NCI-H1048 (cell line): ENCODE results near the gene RPA1.
"Not testable (repeated sequence)": the region's sequence is repeated elsewhere in the genome, so short reads cannot be mapped to it uniquely, and the experiment has no call there.

Experiments
- DNase-seq: peaks from one replicate; lab custom pipeline; 2025; lab: John Stamatoyannopoulos, UW

The RPA1 gene

DNA sequence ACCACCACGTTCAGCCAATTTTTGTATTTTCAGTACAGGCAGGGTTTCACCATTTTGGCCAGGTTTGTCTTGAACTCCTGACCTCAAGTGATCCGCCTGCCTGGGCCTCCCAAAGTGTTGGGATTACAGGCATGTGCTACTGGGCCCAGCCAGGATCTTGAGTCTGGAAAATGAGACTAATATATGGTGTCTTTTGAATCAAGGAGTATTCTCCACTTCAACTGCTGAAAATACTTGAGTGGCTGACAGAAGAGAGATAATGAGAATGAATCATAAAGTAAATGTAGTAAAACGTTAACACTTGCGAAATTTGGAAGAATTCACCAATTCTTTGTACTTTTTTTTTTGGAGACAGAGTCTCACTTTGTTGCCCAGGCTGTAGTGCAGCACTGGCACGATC, 16.7 kb upstream of the RPA1 start:
- DNase-seq, result no peak

DNA sequence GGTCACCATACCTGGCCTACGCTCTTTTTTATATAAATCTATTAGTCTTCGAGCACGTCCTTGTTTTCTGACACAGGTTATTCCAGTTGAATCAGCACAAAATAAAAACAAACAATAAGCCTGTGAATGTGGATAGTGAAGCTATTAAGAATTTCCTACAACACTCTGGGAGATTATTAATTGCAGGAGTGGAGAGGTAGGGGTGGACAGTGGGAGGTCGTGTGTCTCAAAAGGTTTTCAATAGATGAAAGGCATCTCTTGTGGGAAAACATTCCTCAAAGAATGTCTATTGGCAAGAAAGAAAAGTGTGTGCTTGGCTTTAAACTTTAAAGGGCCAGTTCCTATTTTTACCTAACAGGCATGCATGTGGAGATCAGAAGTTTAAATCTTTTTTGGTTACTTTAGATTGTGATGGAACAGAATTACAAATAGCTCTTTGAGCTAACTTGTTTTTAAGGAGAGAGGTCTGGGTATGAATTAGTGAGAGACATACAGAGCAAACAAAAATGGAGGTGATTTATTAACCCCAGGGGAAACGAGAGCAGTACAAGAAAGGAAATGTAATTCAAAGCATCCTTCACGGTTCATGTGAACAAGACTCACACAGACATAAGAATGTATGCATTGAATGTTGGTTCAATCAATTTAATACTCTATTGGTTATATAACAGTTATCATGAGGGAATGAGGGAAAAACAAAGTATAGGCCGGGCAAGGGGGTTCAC, 9.1 kb upstream of the RPA1 start:
- DNase-seq, result no peak

DNA sequence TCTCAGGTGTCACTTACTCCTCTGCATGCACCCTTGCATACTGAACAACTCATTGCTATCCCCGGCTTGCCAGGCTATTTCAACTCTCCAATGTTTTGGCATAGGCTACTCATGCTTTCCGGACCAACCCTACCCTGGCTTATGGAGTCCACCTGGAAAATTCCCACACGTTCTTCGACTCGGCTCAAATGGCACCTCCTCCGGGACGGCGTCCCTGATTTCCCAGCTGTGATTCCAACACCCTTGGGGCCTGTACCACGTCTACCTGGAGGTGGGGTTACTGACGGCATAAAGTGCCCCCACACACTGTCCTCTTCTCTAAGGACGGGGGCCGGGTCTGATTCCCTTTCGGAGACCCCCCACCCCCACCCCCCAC, 601 bp upstream of the RPA1 start:
- no peak for DNase-seq

DNA sequence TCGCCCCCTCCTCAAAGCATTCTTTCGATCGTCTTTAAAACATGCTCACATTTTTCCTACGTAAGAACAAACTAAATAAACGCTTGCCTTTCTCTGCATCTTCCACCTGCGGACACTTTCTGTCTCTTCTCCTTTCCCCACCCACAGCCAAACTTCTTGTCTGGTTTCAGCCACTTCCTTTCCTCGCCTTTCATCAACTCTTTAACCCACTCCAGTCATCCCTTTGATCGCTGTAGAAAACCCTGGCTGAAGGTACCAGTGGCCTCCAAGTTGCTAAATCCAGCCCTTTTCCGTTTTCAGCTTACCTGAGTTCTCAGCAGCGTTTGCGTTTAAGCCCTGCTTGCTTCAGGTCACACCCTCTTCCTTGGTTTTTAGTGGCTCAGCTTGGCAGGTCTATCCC, 483 bp downstream of the RPA1 start:
- no peak for DNase-seq

DNA sequence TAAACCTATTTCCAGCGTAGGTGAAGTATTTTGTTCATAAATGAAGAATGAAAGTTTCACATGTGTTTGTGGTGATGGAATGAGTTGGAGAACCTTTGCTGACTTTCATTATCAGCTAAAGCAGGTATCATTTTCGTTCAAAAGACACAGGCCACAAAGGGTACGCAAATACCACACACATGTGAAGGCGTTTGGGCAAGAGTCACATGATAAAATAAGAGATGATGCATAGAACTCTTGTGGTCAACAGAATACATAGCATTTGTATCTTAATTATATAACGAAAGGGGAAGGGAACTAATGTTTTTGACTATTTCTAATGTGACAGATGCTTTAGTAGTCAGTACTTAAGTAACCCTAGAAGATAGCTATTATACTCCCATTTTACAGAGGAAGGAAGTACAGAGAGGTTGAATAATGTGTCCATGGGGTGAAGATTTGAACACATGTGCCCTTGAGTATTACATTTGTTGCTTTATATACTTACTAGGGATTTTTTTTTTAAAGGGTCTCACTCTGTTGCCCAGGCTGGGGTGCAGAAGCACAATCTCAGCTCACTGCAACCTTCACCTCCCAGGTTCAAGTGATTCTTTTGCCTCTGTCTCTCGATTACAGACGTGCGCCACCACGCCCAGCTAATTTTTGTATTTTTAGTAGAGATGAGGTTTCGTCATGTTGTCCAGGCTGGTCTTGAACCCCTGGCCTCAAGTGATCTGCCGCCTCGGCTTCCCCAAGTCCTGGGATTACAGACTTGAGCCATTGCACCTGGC, 4.8 kb downstream of the RPA1 start:
- no peak for DNase-seq

DNA sequence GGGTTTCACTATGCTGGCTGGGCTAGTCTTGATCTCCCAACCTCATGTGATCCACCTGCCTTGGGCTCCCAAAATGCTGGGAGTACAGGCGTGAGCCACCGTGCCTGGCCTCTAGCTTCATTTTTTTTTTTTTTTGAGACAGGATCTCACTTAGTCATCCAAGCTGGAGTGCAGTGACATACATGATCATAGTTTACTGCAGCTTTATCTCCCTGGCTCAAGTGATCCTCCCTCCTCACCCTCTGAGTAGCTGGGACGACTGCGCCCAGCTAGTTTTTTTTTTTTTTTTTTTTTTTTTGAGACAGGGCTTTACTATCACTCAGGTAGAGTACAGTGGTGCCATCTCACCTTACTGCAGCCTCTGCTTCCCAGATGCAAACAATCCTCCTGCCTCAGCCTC, 9.7 kb downstream of the RPA1 start:
- no peak for DNase-seq

DNA sequence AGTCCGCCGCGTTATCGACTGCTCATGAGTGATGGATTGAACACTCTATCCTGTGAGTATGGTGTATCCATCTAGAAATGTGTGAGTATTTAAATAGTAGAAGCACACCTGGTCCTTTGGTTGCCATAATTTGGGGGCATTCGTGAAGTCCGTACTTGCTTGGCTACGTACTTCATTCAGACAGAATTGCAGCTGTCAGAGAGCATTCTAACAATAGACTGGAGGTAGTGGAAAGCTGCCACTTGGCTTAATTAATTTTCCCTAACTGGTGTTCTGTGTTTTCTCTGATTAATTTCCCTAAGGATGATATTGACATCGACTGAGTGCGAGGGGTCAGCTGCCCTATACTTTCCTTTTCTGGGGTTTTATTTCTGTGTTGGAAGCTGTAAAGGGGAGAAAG, 14.1 kb downstream of the RPA1 start:
- no peak for DNase-seq

DNA sequence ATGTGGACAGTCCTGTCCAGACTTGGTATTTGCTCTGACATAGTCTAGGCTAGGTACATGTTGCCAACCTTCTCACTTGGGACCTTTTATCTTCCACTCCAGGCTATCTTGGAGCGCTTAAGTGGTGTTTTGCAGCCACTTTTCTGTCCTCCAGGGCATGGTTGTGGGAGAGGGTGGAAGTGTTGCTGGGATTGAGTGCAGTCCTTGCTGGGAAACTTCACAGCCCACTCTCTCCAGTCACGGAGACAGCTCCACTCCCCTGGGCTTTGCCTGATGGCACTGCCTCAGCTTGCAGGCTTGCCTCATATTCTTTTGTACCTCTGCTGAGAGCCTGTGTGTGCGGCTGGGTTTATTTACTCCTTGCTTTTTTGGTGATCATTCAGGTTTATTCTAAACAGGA, 17.4 kb downstream of the RPA1 start:
- no peak for DNase-seq

DNA sequence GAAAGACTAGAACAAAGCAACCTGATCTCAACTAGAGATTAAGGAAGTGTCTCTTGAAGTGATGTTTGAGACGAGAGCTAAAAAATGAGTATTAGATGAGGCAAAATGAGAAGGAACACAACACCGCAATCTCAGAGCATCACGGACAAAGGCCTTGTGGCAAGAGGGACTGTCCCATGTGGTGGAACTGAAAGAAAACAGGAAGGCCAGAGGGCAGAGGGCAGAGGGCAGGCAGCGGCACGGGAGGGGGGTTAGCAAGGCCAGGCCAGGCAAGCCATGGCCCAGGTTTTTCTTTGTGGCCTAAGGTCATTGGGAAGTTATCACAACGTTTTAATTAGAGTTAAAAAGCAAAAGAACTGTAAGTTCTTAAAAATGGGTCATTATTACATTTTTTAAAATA, 22.5 kb downstream of the RPA1 start:
- DNase-seq, result no peak

DNA sequence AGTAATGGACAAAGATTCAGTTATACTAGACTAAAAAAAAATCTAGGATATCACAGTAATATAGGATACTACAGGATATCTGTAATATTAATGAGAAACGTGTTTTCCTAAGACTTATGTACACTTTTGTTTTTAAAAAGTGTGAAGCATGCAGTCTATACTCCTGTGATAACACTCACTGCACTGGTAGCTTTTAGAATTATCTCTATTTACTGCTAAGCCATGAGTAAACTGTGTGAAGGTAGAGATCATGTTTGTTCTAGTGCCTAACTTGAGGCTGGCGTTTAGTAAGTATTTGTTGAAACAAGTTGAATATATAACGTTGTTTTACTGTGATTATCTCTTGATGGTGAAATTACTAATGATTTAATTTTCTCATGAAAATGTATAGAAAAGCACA, 23.9 kb downstream of the RPA1 start:
- DNase-seq, result no peak

DNA sequence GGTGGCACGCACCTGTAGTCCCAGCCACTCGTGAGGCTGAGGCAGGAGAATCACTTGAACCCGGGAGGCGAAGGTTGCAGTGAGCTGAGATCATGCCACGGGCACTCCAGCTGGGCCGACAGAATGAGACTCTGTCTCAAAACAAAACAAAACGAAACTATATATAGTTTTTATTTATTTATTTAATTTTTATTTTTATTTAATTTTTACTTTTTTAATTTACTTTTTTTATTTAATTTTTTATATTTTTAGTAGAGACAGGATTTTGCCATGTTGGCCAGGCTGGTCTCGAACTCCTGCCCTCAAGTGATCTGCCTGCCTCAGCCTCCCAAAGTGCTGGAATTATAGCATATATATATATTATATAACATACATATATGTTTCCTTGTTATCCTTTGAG, 26.7 kb downstream of the RPA1 start:
- DNase-seq, result not testable (repeated sequence)

DNA sequence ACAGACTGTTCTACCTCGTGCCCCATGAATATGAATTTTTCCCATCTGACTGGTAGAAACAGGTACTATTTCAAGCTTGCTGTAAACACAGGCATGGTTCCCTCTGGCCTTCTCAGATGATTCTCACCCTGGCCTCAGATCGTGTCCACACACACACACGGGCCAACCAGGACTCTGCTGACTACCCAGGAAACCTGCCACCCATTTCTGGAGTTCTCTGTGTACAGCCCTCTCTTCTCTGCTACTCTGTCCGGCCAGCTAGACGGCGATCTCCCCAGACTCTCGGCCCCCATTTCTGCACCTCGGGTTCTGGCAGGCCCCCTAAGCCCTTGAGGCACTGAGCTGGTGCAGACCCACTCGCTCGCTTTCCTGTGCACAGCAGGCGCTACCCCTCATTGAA, 31.2 kb downstream of the RPA1 start:
- no peak for DNase-seq

DNA sequence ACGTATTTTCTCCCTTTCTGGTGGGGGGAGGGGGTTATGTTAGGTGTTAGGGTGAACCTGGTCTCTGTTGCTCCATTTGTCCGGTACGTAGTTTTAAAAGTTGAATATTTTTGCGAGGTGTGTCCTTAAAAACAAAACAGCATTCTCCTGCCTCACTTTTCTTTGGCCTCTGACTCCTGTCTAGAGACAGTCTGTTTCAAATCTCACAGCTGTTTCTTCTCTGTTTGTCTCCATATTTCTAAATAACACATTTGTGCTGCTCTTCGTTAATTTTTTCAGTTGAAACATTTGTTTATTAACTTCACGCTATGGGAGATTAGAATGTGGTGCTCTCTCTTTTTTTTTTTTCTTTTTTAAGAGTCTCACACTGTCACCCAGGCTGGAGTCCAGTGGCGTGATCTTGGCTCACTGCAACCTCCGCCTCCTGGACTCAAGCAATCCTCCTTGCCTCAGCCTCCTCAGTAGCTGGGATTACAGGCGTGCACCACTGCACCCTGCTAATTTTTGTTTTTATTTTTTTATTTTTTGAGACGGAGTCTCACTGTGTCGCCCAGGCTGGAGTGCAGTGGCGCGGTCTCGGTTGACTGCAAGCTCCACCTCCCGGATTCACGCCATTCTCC, 31.7 kb downstream of the RPA1 start:
- DNase-seq, result no peak

DNA sequence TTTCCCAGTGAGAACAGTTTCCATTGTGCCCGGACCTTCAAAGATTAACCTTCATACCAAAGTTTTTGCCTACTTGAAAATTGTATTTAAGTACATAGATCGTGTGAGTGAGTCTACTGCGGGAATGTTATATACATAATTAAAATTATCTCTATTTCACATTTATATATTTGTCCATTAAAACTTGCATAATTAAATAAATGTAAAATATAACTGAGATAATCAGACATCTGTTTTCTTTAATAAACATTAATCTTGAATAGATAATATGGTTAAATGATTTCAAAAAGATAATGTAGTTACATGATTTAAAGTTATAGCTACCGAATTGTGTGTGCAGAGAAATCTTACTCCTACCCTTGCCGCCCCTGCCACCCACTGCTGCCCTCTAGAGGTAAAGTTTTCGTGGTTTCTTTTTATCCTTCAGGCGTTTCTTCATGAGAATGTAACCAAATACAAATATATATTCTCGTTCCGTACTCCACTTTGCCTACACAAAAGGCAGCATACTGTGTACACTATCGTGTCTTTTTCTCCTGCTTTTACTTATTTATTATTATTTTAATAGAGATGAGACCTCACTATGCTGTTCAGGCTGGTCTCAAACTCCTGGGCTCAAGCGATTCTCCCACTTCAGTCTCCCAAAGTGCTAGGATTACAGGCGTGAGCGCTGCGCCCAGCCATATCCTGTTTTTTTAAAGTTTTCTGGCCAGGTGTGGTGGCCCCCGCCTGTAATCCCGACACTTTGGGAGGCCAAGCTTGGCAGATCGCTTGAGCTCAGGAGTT, 35.6 kb downstream of the RPA1 start:
- peak; percentile 7 for DNase-seq

DNA sequence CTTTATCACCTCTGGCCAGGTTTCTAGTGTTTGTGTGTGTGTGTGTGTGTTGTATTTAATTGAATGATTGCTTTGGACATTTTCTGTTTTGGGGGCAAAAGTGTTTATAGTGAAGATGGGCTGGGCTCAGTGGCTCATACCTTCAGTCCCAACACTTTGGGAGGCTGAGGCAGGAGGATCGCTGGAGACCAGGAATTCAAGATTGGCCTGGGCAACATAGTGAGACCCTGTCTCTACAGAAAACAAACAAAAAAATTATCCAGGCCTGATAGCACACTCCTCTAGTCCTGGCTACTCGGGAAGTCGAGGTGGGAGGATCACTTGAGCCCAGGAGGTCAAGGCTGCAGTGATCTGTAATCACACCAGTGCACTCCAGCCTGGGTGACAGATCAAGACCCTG, 37.5 kb downstream of the RPA1 start:
- DNase-seq, result no peak

DNA sequence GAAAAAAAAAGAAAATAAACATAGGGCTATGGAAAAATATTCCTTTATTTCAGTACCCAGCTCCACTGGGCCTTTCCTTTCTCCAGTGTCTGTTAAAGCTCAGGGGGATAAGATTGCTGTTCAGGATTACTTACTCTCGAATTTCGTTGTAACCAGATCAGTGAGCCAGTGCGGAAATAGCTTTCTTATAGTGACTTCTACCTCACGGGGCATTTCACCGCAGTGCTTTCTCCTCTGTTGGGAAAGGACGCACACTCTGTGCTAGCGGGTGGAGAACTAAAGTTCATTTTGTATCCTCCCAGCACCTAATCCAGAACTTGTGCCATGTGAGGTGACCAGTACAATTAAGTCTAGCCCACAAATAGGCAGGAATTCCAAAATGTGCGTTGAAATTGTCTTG, 38.3 kb downstream of the RPA1 start:
- DNase-seq, result no peak

DNA sequence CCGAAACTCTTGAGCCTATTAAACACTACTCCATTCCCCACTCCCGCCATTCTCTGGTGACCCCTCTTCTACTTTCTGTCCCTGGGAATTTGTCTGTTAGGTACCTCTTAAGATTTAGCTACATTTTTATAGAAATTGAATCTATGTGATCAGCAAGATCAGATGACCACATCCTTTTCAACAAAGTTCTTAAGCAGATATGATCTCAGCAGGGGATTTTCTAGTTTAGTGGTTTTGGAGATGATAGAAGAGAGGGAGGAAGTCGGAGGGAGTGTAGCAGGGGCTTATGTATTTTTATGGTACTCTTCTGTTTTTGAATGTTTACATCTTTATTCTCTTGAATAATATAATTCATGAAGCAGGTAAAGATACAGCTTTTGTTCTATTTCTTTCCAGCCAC, 40.8 kb downstream of the RPA1 start:
- no peak for DNase-seq

DNA sequence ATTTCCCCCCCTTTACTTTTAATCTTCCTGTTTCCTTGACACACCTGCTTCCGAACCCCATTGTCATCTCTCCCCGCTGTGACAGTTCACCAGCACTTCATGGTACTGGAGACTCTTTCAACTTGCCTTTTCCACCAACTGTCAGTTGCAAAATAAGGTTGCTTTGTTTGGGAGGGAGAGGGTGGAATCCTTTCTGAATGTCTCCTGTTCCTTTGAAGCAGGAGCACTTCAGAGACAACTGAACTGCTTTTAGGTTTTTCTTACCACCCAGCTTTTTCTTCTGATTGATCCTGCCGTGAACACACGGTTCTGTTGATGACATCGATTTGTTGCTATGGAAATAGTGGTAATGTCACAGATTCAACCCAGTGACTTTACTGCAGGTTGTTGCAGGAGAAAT, 42.0 kb downstream of the RPA1 start:
- DNase-seq, result no peak

DNA sequence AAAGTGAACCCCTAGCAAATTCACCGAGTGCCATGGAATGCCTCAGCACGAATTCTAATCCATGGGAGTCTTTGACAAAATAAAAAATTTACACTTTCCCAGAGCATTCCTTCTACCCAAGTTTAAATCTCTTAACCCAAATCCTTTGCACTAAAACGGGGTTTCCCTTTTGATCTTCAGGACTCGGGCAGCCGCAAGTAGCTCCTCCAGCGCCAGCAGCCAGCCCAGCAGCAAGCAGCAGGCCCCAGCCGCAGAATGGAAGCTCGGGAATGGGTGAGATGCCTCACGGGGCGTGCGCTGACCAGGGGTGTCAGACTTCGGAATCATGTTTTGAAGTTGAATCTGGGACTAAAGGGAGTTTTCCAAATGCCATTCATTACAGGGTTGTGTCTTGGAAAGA, 42.4 kb downstream of the RPA1 start:
- DNase-seq, result no peak

DNA sequence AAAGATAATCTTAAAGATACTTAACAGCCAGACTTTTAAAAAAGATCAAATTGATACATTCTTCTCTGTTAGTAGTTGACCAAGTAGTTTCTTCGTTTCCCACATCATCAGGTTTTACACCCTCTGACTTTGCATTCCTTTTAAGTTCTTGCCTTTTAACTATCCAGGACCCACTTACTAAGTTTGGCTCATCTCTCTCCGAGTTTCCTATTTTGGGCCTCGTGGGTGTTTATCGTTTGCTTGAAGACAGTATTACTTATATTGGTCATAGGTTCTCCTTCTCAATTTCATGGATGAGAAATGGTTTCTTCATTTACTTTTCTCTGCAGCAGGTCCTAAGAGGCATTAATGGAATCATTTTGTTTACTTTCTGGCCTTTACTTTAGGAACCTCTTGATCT, 43.2 kb downstream of the RPA1 start:
- no peak for DNase-seq

DNA sequence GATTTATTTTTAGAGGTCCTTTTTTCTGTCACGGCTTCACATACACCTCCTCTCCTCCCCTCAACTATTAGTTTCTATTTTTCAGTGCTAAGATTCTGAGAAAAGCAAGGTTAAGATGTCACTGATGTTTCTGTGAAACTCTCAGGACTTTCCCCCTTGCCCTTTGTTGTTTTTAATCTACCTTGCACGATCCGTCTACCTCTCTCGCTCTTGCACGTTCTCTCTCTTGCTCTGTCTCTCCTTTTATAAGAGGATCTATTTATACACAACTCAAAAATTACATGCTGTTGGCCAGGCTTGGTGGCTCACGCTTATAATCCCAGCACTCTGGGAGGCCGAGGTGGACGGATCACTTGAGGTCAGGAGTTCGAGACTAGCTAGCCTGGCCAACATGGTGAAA, 43.6 kb downstream of the RPA1 start:
- DNase-seq, result no peak

DNA sequence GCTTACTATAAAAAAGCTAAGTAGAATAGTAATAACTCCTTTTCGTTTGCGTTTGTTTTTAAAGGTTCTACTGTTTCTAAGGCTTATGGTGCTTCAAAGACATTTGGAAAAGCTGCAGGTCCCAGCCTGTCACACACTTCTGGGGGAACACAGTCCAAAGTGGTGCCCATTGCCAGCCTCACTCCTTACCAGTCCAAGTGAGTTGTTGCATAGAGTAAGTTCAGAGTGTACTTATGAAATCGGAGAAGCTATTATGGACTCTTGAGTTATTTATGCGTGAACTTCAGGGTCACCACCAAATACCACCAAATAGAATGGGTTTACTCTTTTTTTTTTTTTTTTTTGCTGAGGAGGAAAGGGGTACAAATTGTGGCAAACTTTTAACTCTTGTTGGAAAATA, 45.8 kb downstream of the RPA1 start:
- no peak for DNase-seq
